ENCODE data around the gene WDR53.

- TF ChIP-seq CTCF (IDR thresholded peaks at IDR 0.05; ENCODE audit: extremely low read depth in 1 of 2, insufficient read depth in 1 of 2, low read depth in 1 of 2, low read length in 2 of 2) (no peak), EZH2 (IDR thresholded peaks at IDR 0.05; ENCODE audit: borderline replicate concordance, low read depth, low read length, severe bottlenecking) (no peak), POLR2A (IDR thresholded peaks at IDR 0.05; ENCODE audit: low read depth, low read length) (no peak)
- TF ChIP-seq, protein P1, sequence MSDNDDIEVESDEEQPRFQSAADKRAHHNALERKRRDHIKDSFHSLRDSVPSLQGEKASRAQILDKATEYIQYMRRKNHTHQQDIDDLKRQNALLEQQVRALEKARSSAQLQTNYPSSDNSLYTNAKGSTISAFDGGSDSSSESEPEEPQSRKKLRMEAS (IDR thresholded peaks at IDR 0.05; ENCODE audit: insufficient read depth, insufficient read length): no peak
Measured at GRCh38 chr3:196553551-196553950, 14.8 kb downstream of the WDR53 start.

Data from endothelial cell of umbilical vein (primary cell).